ENCODE measurements around the gene TFCP2.

The TFCP2 gene

DNA sequence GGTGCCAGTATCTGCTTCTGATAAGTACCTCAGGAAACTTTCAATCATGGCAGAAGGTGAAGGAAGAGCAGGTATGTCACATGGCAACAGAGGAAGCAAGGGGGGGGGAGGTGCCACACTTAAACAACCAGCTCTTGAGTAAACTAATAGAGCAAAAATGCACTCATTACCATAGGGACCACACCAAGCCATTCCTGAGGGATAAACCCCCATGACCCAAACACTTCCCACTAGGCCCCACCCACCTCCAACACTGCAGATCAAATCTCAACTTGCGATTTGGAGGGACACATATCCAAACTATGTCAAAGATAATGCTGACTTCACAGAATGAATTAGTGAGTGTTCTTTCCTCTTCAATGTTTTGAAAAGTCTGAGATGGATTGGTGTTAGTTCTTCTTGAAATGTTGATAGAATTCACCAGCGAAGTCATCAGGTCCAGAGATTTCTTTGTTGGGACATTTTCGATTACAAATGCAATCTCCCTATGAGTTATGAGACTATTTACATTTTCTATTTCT is 16.6 kb downstream of the TFCP2 start:
- no peak for DNase-seq (ENCODE audit: low spot score)

DNA sequence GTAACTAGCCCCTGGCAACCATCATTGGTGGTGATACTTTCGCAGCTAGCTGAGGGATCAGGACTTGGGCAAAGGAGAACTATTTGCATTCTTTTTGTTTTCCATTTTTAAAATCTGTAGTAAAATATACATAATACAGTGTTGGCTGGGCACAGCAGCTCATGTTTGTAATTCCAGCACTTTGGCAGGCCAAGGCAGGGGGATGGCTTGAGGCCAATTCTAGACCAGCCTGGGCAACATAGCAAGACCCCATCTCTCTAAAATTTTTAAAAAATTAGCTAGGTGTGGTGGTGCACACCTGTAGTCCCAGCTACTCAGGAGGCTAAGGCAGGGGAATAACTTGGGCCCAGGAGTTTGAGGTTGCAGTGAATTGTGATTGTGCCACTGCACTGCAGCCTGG is 20.0 kb downstream of the TFCP2 start:
- DNase-seq (ENCODE audit: low spot score): no peak

DNA sequence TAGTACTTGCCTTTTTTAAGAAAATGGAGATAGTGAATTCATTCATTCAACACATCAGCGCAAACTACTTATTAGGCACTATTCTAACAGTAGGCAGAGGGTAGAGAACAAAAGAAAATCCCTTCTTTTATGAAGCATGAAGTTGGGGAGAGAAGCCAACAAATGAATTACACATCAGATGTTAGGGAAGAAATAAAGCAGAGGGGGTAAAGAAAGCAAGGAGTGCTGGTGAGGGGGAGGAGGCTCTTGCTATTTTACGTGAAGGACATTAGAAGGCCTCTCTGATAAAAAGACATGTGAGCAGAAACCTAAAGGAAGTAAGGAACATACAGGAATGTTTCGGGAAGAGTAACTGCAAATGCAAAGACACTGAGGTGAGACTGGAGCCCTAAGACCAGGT is 22.2 kb downstream of the TFCP2 start:
- DNase-seq (ENCODE audit: low spot score): no peak

DNA sequence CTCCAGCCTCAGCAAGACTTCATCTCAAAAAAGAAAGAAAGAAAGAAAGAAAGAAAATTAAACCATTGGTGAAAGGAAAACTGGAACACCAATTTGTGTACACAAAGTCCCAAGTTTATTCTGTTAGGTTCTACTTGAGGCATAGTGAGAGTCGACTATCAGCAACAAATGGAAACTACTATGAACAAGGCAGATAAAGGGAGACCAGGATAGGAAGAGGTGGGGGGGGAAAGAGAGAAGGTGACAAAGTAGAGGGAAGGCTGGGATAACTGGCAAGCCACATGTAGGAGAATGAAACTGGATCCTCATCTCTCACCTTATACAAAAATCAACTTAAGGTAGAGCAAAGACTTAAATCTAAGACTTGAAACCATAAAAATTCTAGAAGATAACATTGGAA is 25.6 kb downstream of the TFCP2 start:
- no peak for DNase-seq (ENCODE audit: low spot score)

DNA sequence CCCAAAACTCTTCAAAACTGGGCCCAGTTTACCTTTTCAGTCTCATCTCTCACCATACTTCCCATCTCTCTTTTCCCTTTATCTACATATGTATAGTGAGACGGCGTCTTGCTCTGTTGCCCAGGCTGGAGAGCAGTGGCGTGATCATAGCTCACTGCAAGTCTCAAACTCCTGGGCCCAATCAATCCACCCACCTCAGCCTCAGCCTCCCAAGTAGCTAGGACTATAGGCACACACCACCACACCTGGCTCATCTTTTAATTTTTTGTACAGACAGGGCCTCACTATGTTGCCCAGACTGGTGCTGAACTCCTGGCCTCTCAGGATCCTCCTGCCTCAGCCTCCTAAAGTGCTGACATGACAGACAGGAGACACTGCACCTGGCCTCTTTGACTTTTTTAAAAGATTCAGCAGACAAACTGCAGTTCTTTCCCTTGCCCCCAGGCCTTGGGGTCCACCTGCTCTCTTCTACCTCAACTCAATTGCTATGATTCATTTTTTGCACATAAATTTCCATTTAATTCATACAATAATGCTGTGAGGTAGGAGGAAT is 33.6 kb downstream of the TFCP2 start:
- no peak for DNase-seq (ENCODE audit: low spot score)

DNA sequence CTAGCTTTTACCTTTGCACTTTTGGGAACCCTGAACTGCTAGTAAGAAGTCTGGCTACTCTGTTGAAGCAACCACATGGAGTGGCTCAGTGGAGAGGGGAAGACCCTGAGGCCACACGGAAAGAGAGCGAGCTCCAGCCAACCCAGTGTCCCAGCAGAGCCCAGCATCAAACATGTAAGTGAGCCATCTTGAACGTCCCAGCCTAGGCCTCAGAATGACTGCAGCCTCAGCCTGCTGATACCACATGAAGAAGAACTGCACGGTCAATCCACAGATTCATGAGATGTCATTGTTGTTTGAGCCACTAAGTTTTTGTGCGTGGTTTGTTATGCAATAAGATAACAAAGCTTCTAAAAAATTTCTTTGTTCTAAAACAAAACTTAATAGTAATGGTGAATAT is 40.2 kb downstream of the TFCP2 start:
- DNase-seq (ENCODE audit: low spot score): no peak

DNA sequence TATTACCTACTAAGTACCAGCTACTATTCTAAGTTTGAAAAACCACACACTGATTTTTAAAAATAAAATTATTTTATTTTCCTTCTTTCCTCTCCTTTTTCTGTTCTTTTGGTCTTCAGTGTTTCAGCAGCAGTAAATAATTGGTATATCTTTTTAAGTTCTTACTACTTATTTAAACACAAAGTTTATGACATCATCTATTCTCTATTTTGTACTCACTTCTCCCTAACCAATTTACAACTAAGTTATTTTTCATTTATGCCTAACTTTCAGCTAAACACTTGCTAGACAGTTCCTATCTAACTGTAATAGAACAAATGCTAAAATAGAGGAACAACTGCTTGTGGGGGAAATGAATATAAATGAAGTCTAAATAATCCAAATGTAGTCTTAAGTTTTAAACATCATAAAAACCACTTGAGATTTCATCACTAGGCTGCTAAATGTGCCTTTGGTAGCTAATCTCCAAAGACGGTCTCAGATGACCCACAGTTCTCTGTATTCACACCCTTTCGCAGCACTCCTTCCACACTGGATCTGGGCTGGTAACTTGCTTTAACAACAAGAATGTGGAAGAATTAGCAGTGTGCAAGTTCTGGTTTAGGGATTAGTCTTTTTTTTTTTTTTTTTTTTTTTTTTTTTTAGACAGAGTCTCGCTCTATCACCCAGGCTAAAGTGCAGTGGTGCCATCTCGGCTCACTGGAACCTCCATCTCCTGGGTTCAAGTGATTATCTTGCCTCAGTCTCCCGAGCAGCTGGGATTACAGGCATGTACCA is 41.0 kb downstream of the TFCP2 start:
- DNase-seq (ENCODE audit: low spot score): no peak

DNA sequence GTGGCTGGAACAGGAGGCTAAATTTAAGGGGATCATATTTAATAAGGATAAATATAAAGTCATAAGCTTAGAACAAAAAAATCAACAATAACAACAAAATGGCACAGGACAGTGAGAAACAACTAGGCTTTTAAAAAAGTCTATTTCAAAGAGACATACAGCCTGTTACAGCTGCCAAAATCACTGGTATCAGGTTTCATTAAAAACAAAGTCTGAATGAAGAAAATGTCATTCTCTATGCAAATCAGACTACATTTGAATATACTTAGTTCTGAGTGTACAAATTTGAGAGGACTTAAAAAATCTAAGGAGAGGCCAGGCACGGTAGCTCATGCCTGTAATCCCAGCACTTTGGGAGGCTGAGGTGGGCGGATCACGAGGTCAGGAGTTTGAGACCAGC is 44.0 kb downstream of the TFCP2 start:
- DNase-seq (ENCODE audit: low spot score): no peak

DNA sequence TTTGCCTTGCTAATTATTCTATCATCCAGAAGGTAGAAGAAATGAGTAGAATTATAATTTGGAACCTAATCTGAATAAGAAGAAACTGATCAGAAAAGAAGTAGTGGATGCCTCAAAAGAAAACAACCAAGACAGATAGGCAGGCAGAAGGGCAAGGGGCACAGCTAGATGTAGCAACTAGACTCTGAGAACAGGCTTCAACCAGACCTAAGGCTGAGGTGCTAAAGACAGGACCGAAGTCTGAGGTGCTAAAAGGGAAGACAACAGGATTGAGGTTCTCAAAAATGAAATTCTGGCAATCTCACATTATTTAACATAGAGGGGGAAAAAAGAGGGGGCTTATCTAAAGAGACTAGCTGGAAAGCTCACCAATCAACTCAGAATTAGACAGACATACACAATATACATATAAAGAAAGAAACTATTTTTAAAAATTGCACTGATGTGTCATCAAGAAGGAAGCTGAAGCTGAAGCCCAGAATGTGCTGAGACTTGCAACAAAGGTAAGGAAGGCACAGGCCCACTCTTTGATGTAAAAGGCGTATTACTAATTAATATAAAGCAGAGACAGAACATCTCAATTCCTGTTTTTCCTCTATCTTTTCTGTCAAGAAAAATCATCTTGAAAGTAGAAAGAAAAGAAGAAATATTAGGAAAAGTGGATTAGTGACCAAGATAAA is 45.7 kb downstream of the TFCP2 start:
- peak; percentile 17 for DNase-seq (ENCODE audit: low spot score)

DNA sequence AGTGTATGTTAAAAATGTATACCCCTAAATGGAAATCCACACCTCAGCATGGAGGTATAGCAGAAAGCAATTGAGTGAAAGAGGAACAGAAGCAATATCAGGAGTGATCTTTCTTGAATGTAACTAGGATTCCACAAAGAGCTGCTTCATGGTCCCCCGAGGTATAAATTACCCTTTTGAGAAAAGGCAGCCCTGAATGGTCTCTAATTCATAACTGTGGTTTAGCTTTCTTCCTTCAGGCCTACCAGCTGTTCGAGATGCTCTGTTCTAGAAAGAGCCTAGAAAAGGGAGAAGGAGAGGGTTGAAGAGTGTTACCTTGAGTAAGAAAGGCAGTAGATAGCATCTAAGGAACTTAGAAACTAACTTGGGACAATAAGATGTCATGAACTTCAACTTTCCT is 46.6 kb downstream of the TFCP2 start:
- no peak for DNase-seq (ENCODE audit: low spot score)

DNA sequence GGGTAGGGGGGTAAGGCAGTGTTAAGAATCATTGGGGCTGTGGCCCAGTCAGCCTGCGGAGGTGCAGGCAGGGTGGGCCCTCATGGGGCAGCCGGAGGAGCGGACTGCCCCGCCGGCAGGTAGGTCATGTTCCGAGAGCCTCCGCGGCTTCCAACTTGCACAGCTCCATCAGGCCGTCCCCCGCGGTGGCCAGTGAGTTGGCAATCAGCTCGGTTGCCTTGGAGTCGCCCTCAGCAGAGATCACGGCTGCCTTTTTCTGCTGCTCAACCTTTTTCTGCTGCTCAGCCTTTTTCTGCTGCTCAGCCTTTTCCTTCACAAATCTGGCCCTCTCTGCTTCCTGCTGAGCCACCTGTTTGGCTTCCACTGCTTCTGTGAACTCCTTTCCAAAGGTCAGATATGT is 48.4 kb downstream of the TFCP2 start:
- DNase-seq (ENCODE audit: low spot score): no peak

DNA sequence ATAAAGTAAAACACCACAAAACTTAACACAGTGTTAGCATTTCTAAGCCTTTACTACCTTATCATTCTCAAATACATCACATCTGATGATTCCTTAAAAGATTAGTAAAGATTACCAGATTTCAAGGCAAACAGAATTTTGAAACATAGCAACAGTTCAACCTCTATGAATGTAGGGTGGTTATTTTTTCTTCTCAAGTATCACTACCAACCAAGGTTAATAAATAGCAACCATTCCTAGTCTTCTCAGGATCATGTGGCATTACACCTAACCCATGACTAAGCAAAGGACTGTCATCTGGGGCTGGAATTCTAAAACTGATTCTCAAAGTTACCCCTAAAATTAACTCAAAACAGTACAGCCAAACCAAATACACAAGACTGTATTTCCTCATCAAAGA is 50.1 kb downstream of the TFCP2 start:
- DNase-seq (ENCODE audit: low spot score): no peak

DNA sequence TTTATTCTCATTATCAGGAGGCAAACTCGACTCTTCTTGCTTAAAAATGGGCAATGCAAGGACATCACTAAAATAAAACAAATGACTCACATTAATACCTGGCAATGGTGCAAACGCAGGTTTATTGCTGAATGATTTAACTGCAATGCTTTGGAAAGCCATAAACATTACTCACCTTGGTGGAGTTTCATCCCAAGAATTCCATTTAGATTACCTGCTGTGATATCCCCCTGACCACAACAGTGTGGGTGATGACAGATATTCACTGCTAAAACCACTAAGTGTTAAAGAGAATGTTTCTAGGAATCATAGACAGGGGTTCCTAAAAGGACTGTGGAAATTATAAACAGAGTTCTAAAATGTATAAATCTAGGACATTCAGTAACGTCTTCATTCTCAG is 54.2 kb downstream of the TFCP2 start:
- DNase-seq (ENCODE audit: low spot score): no peak

DNA sequence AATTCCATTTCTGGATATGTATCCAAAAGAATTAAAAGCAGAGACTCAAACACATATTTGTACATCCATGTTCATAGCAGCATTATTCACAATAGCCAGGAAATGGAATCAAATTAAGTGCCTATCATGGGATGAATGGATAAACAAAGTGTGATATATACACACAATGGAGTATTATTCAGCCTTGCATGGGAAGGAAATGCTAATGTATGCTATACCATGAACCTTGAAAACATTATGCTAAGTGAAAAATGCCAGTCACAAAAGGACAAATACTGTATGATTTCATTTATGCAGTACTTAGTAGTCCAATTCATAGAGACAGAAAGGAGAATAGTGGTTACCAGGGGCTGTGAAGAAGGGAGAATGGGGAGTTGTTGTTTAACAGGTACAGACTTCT is 57.4 kb downstream of the TFCP2 start:
- no peak for DNase-seq (ENCODE audit: low spot score)

DNA sequence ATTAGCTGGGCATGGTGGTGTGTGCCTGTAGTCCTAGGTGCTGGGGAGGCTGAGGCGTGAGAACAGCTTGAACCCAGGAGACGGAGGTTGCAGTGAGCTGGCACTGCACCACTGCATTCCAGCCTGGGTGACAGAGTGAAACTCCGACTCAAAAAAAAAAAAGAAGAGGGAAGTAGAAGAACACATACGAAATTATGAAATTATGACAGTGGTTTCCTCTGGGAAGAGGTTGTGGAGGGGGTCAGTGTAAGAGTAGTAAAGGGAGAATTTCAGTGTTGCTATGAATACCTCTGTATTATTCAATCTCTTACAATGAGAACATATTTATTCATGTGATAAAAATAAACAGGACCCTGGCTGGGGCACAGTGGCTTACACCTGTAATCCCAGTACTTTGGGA is 64.8 kb downstream of the TFCP2 start:
- no peak for DNase-seq (ENCODE audit: low spot score)

DNA sequence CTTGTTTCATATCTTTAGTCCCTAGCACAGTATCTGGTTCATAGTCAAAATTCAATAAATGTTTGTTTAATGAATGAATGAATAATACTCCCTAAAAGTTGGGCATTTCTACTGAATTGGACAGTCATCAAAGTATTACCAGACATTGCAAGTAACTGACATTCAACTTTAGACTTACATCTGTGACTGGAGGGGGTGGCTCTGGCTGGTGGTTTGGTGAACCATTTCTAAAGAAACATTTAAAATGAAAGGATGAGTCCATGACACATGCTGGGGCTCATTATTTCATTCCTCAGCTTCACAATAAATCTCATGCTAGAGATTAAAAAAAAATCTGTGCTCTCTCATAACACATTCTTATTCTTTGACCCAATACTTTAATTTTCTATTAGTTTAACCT is 69.0 kb downstream of the TFCP2 start:
- no peak for DNase-seq (ENCODE audit: low spot score)

DNA sequence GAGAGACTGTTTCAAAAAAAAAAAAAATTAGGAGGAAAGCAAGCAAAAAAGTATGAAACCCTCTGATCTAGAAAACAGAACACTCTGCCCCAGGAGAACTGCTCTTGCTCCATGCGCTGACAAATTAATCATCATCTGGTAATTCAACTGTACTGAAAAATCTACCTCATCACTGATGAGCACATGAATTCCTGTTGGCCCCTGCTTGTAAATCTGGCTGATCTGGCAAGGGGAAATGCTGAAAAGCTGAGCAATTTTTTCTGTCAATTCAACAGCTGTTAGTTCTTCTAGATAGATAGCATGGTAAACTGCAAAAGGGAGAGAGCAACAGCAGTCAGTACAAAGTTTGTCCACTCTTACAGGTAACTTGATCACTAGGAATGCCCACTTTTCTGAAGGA is 74.3 kb downstream of the TFCP2 start:
- DNase-seq (ENCODE audit: low spot score): no peak

DNA sequence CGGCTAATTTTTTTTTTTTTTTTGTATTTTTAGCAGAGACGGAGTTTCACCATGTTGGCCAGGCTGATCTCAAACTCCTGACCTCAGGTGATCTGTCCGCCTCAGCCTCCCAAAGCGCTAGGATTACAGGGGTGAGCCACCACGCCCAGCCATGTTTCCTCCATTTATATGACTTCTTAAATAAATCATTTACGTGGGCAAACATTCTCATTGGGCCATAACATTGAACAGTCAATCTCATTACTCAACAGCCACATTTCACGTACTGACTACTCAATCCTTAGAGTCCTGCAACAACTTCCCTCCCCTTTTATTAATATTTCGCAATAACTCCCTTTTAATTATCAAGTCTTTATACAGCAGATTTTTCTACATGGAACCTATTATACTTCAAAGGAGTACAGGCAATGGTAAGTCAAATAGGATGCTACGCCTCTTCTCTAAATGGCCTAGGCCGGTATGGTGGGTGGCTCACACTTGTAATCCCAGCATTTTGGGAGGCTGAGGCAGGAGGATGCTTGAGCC is 82.2 kb downstream of the TFCP2 start:
- no peak for DNase-seq (ENCODE audit: low spot score)

DNA sequence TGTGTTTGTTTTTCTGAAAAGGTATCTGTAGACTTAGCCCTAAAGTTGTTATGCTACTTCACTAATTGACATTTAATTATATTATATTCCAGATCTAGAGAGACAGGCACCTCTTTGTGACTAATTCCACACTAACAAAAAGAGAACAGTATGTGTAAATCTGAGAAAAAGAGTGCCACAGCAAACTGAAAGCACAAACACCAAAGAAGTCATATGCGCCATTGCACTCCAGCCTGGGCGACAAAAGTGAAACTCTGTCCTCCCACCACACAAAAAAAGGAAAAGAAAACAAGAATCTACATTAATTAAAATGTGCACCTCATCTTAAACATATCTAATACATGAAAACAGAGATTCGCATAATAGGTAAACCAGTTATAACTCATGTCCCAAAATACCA is 85.1 kb downstream of the TFCP2 start:
- DNase-seq (ENCODE audit: low spot score): no peak

DNA sequence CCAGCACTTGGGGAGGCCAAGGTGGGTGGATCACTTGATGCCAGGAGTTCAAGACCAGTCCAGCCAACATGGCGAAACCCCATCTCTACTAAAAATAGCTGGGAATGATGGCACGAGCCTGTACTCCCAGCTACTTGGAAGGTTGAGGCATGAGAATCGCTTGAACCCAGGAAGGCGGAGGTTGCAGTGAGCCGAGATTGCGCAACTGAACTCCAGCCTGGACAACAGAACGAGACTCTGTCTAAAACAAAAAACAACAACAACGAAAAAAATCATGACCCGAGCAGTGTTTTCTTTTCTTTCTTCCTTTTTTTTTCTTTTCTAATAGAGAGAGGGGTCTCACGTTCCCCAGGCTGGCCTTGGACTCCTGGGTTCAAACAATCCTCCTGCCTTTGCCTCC is 86.0 kb downstream of the TFCP2 start:
- DNase-seq (ENCODE audit: low spot score): no peak

DNA sequence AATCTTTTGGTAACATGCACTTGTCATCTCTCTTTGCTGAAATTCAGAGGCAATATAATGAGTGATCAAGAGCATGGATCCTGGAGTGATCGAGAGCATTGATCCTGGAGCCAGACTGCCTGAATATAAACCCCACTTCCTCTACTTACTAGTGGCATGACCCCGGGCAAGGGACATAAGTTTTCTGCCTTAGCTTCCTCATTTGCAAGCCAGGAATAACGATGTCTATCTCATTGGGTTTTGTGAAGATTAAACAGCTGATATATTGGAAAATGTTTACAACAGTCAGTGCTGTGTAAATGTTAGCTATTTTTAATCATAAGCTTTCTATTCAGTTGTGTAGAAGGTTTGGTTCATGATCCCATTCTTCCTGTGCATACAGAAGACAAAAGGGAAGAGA is 87.2 kb downstream of the TFCP2 start:
- no peak for DNase-seq (ENCODE audit: low spot score)

DNA sequence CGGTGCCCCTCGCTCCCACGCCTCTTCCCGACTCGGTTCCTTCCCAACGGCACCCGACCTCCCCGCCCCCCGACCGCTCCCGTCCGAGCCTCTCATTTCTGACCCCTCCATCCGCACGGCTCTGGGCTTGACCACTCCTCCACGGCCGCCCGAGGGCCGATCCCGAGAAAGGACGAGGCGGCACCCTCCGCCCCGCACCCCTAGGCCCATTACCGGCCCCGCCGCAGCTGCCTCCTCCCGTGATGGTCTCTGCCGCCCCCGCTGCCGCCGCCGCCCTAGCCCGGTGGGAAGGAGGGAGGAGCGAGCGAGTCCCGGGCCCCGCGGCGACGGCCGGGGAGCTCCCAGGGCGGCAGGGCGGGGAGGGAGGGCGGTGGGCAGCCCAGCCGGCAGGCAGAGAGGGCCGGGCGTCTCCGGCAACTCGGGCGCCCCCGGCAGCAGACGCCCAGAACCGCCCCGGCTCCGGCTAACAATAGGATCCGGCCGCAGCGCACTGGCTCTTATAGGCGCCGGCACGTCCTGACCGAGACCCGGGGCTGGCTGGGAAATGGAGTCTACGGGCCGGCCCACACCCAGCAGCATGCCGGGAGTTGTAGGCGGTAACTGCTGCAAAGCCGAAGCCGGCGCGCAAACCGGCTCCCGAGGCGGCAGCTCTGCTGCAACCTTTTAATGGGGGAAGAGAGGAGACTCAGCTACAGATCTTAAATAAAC is 89.7 kb downstream of the TFCP2 start, which contains the start of gene CSRNP2:
CSRNP2 (minus strand) TSS at position 471 of the 708 bp plus-strand sequence. CDS start 7,035 bp downstream, outside the sequence.
- DNase-seq (ENCODE audit: low spot score): peak; percentile 96

All from putamen (tissue), 1 donor.